Urothelium cell line (cell line): ENCODE results near the gene DMPK.
"Not testable (repeated sequence)": the region's sequence is repeated elsewhere in the genome, so short reads cannot be mapped to it uniquely, and the experiment has no call there.

Source experiments
- DNase-seq: peaks from one replicate; pipeline ENCODE4 v3.0.0; 2011; ENCODE audit warnings: low spot score, mixed read lengths
- FAIRE-seq: peaks from 2 replicates; lab custom pipeline; 2011; peaks lifted over from hg19 to GRCh38; lab: Jason Lieb, UNC

DMPK gene

DNA sequence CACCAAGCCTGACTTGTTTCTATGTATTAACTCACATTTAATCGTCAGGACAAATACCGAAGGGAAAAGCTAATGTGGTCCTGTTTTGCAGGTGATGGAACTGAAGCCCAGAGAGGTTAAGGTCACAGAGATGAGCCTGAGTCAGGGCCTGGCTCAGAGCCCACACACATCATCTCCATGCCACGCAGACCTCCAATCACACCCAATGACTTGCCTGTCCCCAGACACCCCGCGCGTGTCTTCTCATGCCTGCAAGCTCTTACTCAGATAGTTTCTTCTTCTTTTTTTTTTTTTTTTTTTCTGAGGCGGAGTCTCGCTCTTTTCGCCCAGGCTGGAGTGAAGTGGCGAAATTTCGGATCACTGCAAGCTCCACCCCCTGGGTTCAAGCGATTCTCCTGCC is 29.7 kb downstream of the DMPK start:
- DNase-seq (no peak), FAIRE-seq (no peak)

DNA sequence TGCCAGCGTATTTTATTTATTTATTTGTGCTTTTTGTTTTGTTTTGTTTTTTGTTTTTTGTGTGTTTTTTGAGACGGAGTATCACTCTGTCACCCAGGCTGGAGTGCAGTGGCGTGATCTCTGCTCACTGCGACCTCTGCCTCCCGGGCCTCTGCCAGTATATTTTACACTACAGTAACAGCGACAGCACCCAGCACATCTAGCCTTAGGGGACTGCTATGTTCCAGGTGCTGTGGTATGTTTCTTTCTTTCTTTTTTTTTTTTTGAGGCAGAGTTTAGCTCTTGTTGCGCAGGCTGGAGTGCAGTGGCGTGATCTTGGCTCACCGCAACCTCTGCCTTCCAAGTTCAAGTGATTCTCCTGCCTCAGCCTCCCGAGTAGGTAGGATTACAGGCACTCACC is 30.8 kb downstream of the DMPK start:
- DNase-seq, FAIRE-seq: not testable (repeated sequence)

DNA sequence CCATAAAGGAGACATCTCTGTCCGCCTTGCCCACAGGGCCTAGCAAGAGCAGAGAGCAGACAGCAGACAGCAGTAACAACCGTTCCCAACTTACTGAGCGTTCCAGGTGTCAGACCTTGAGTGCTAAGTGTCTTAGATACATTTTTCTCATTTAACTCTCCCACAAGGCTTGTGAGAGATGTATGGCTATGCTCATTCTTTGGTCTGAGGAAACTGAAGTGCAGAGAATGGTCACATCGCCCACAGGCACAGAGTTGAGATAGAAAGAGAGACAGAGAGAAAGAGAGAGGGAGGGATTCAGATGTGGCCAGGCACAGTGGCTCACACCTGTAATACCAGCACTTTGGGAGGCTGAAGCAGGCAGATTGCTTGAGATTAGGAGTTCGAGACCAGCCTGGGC is 34.8 kb downstream of the DMPK start:
- FAIRE-seq (no peak), DNase-seq (no peak)

DNA sequence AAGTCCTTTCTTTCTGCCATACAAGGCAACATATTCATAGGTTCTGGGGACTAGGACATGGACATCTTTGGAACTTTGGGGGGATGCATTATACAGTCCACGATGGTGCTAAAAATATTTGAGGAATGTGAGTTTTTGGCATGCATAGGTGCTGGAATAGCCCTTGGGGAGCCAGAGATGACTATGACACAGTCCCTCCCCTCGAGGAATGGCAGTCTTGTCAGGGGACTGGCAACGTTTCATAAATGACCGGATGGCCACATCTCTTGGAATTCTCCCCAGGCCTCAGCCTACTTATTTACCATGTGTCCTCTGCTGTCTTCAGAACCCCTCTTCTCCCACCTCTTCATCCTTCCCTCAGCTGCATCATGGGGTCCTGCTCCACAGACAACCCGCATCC is 35.4 kb downstream of the DMPK start:
- FAIRE-seq (no peak), DNase-seq (no peak)

DNA sequence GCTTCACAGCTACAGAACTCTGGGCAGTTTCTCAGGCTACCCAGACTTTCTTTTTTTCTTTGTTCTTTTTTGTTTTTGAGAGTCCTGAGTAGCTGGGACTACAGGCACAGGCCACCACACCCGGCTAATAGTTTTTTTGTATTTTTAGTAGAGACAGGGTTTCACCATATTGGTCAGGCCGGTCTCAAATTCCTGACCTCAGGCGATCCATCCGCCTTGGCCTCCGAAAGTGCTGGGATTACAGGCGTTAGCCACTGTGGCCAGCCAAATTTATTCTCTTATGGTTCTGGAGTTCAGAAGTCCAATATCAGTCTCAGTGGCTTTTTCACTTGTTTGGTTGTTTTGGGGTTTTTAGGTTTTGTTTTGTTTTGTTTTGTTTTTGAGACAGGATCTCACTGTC is 36.7 kb downstream of the DMPK start:
- FAIRE-seq (no peak), DNase-seq (no peak)

DNA sequence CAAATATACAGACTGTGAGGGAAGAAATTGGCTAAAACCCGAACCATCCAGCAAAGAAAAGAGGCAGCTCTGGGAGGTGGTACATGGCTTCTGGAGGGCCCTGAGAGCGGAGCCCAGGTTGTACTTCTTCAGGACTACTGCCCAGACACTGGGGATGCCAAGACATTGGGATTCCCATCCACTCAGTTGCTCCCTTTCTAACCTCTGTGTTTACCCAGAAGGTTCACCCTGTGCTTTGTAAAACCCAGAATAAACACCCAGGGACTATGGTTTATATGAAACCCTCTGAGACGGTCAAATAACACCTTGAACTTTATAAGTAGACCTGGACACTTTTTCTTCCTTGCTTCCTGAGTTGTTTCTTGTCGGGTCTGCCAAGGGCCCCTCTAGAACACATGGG is 39.3 kb downstream of the DMPK start:
- DNase-seq (no peak), FAIRE-seq (no peak)

DNA sequence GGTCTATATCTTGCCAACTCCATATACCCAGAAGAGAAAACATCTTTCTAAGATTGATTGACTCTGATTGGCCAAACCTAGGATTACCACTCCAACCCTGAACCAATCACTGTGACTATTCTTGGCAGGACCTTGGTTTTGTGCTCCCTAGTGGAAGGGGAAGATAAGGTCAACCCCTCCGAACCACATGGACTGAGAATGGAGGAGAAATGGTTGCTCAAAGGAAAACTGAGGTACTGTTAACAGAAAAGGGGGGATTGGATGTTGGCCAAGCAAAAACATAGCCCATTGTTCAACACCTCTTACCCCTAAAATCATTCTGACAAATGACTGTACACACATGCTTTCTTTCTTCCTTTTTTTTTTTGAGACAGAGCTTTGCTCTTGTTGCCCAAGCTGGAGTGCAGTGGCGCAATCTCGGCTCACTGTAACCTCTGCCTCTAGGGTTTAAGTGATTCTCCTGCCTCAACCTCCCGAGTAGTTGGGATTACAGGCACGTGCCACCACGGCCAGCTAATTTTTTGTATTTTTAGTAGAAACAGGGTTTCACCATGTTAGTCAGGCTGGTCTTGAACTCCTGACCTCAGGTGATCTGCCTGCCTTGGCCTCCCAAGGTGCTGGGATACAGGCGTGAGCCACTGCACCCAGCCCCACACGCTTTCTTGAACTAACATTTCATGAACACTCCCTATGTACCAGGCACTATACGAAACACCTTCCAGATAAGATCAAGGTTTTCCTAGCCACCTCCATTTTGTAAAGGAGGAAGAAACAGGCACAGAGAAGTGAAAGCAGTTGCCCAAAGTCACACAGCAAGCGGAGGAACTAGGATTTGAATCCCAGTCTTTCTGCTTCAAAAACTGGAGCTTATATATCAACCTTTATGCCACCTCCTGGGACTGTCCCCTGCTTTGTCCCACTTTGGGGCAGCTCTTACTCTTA is 42.5 kb downstream of the DMPK start:
- FAIRE-seq (no peak), DNase-seq (no peak)

DNA sequence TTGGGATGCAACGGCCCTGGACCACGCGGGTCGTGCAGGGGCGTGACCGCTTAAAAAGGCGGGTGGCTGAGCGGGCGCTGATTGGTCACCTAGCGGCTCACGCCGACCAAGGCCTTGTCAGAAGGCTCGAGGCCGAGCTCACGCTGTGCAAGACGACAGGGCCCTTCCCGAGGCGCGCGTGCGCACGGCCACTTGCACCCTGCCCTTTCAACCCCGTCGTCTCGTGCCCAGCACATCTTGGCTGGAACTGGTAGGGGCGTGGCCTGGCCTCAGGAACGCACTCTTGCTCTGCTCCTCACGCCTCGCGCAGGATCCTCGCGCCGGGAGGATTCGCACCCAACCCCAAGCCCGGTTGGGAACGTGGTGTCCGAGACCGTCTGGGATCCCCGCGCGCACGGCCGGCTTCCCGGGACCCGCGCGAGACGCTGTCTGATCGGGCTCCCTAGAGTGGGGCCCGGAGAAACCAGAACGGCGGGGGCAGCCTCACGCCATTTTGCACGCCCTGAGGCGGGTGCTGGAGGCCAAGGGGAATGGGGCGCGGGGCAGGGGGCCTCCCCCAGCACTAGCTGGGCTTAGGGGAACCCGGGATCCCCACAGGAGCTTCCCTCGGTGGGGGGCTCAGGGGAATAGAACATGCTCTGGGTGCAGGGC is 49.0 kb downstream of the DMPK start, which contains the start of gene MEIOSIN:
Gene MEIOSIN, plus strand, starts transcription at position 280 of the 651 bp plus-strand sequence. CDS start 1,938 bp downstream, outside the sequence.
- DNase-seq (no peak), FAIRE-seq (no peak)

DNA sequence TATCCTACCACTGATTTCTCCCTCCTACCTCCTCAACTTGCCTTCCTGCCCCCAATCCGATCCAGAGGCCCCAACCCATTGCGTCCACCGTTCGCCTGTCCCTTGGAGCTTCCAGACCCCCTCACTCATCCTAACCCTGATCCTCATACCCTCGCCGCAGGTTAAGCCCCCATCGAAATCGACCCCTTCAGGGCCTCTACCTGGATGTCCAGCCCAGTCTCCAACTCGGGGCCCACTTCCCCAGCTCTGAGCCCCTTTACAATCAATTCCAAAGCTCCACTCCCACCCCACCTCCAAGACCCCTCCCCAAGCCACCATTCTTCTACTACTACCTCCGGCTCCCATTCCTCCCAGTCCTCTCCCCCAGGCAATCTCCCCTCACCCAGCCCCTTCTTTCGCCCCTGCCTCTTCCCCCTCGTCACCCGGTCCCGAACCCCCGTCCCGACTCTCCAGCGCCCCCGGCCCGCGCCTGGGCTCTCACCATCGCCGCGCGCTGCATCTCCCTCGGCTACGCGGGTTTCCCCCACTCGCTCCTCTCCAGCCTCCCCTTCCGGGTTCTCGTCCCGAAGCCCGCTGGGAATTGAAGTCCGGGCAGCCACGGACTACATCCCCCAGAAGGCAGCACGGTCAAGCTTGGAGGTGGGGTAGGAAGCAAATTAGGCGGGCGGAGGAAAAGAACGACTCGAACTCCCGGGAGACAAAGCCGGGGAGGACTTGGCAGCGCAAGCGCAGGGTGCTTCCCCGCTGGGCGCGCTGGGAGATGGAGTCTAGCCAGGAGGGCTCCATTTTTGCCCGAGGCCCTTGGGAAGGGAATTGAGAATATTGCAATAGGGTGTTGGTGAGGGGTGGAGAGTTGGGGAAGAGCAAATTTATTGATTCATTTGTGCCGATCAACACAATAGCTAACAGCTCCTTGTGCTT is 51.7 kb downstream of the DMPK start, which contains the start of gene FBXO46:
Gene FBXO46, minus strand, starts transcription at position 529 of the 921 bp plus-strand sequence. CDS start 17,401 bp downstream, outside the sequence.
- FAIRE-seq = peak; percentile 94
- peak; percentile 97 for DNase-seq

DNA sequence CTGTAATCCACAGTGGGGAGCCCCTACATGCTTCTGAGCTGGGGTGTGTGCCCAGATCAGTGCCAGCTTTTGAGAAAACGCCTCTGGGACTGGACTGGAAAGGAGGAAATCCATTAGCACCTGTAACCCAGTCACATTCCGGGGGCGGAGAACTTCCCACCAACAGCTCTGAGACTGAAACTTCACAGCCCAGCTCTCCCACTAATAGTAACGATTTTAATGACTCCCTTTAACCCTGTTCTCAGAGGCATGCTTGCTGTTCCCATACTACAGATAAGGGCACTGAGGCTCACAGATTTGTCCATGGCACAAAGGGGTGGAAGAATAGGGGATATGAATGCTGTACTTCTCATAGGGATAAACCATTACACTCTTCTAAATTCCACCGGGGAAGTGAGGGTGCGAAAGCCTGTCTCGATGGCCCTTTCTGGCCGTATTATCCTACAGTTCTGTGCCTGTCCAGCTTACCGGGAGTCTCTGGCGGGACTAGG is 52.4 kb downstream of the DMPK start:
- FAIRE-seq (no peak), DNase-seq (no peak)

DNA sequence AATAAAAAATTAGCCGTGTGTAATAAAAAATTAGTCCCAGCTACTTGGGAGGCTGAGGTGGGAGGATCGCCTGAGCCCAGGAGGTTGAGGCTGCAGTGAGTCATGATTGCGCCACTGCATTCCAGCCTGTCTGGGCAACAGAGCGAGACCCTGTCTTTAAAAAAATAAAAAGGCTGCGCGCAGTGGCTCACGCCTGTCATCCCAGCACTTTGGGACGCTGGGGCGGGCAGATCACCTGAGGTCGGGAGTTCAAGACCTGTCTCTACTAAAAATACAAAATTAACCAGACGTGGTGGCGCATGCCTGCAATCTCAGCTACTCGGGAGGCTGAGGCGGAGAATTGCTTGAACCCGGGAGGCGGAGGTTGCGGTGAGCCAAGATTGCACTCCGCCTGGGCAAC is 53.6 kb downstream of the DMPK start:
- not testable (repeated sequence) for FAIRE-seq, DNase-seq

DNA sequence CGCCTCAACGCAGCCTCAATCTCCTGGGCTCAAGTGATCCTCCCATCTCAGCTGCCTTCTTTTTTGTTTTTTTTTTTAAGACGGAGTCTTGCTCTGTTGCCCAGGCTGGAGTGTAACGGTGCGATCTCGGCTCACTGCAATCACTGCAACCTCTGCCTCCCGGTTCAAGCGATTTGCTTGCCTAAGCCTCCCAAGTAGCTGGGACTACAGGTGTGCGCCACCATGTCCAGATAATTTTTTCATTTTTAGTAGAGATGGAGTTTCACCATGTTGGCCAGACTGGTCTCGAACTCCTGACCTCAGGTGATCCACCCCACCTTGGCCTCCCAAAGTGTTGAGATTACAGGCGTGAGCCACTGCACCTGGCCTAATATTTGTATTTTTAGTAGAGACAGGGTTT is 62.2 kb downstream of the DMPK start:
- DNase-seq, FAIRE-seq: not testable (repeated sequence)
